ENCODE measurements around the gene PHEX.

GRCh38 chrX:22122510-22122909 is 90.4 kb downstream of the PHEX start:
- no peak for TF ChIP-seq POLR2AphosphoS5 (IDR thresholded peaks at IDR 0.05; ENCODE audit: low read depth, low read length)
- TF ChIP-seq, protein P1, sequence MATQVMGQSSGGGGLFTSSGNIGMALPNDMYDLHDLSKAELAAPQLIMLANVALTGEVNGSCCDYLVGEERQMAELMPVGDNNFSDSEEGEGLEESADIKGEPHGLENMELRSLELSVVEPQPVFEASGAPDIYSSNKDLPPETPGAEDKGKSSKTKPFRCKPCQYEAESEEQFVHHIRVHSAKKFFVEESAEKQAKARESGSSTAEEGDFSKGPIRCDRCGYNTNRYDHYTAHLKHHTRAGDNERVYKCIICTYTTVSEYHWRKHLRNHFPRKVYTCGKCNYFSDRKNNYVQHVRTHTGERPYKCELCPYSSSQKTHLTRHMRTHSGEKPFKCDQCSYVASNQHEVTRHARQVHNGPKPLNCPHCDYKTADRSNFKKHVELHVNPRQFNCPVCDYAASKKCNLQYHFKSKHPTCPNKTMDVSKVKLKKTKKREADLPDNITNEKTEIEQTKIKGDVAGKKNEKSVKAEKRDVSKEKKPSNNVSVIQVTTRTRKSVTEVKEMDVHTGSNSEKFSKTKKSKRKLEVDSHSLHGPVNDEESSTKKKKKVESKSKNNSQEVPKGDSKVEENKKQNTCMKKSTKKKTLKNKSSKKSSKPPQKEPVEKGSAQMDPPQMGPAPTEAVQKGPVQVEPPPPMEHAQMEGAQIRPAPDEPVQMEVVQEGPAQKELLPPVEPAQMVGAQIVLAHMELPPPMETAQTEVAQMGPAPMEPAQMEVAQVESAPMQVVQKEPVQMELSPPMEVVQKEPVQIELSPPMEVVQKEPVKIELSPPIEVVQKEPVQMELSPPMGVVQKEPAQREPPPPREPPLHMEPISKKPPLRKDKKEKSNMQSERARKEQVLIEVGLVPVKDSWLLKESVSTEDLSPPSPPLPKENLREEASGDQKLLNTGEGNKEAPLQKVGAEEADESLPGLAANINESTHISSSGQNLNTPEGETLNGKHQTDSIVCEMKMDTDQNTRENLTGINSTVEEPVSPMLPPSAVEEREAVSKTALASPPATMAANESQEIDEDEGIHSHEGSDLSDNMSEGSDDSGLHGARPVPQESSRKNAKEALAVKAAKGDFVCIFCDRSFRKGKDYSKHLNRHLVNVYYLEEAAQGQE (IDR thresholded peaks at IDR 0.05; ENCODE audit: insufficient read depth in 1 of 2, low read depth in 2 of 2, low read length in 2 of 2), result no peak
- no peak for TF ChIP-seq SIN3A (IDR thresholded peaks at IDR 0.05; ENCODE audit: borderline replicate concordance, insufficient read depth, low read length)
